Urinary bladder (tissue), 4 donors: Measurements from ENCODE around the gene RHOT2. TPM values are rescaled to one million over a fixed set of nuclear protein-coding genes. Genes with fewer than 3 reads are reported as not detected.
A peak's percentile ranks its signal among the peaks of the same experiment; 100 is the strongest.

ENCODE experiments used
- DNase-seq: peaks from one replicate; pipeline ENCODE4 v3.0.0-alpha.2; 2015; ENCODE audit errors: extremely low spot score
- H3K27ac ChIP-seq: one replicate; pipeline ENCODE4 v1.5.1; 2013; ENCODE audit warnings: low read depth, mild to moderate bottlenecking, moderate library complexity
- H3K36me3 ChIP-seq: one replicate; pipeline ENCODE4 v1.6.1; 2013; ENCODE audit warnings: mild to moderate bottlenecking, moderate library complexity; ENCODE audit not compliant: insufficient read depth
- H3K4me1 ChIP-seq: one replicate; pipeline ENCODE4 v1.6.1; 2013; ENCODE audit warnings: mild to moderate bottlenecking, moderate library complexity; ENCODE audit not compliant: insufficient read depth
- H3K4me3 ChIP-seq: one replicate; pipeline ENCODE4 v1.5.1; 2013; ENCODE audit warnings: low read depth, low read length
- WGBS: extraction: QIAGEN DNeasy Blood & Tissue Kit; methylation state at CpG from one replicate; pipeline ENCODE4 v1.1.7; 2013; 5-methylcytosine and 5-hydroxymethylcytosine counted together
- polyA plus RNA-seq: library from polyadenylated mRNA; stranded (reverse); fragments of 200-250 nt; gene quantifications from one replicate; pipeline ENCODE4 v1.2.3, GENCODE V29; 2013
- total RNA-seq: library from RNA; depleted of rRNA; stranded (reverse); fragments of >200 nt; gene quantifications from one replicate; pipeline ENCODE4 v1.2.3, GENCODE V29; 2014
- donor health status: healthy with polysubstance abuse.
- donor health status: healthy.

The RHOT2 gene
- total and polyA plus RNA-seq, 2 donors: 26.0 to 103 TPM

GRCh38 chr16:648071-648780 is 19.7 kb upstream of the RHOT2 start:
- WGBS: 36% methylated on average over 24 of the region's 24 CpGs
- DNase-seq: no peak
- H3K36me3 ChIP-seq: no peaks in the 10 kb centered on the region
- peak overlapping the region; percentile 81 for H3K27ac ChIP-seq
- H3K4me1 ChIP-seq: no peaks in the 10 kb centered on the region
- peak overlapping the region; percentile 81 for H3K4me3 ChIP-seq

- Histone ChIP-seq H3K27ac (peak within 1 kb of the TSS; percentile 81), H3K36me3 (no peaks in the 10 kb centered on the region), H3K4me3 (peak within 1 kb of the TSS; percentile 81), H3K4me1 (no peaks in the 10 kb centered on the region)
- WGBS: 1% methylated on average over 91 of the region's 91 CpGs
- peak; percentile 59 for DNase-seq
Measured at GRCh38 chr16:648781-649589, 18.9 kb upstream of the RHOT2 start, which contains the start of gene WDR90. Gene WDR90 (plus strand): TSS chr16:649365. CDS start chr16:649417, 52 bp downstream.

DNA sequence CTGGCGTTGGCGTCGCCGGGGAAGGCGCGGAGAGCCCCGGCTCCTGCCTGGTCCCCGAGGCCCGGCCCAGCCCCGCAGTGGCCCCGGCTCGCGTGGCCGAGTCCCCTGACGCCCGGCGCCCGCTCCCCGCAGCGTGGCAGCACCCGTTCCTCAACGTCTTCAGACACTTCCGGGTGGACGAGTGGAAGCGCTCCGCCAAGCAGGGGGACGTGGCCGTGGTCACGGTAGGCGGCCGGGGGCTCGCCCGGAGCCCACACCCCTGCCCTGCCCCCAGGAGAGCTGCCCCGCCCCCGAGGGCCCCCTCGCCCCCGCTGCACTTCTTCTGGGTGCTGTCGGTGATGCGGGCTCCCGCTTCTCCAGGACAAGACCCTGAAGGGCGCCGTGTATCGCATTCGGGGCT is 18.3 kb upstream of the RHOT2 start:
- DNase-seq: no peak
- Histone ChIP-seq H3K27ac (no peak overlapping the region), H3K4me3 (peak overlapping the region; percentile 81), H3K36me3 (no peaks in the 10 kb centered on the region), H3K4me1 (no peaks in the 10 kb centered on the region)
- WGBS: 1% methylated on average over 44 of the region's 44 CpGs

DNA sequence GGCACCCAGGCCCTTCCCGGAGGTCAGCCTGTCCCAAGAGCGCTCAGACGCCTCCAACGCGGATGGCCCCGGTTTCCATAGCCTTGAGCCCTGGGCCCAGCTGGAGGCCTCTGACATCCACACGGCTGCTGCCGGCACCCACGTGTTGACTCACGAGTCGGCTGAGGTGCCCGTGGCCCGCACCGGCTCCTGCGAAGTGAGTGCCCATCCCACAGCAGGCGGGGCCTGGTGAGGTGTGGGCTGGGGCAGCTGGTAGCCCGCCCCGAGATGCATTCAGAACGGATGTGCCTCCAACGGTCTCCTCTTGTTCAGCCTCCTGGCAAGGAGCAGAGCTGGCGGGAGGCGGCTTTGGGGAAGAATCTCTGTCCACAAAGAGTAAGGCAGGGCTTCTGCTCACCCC is 16.1 kb upstream of the RHOT2 start:
- 90% methylated on average over 22 of the region's 22 CpGs for WGBS
- no peak overlapping the region for H3K4me3 ChIP-seq
- H3K36me3 ChIP-seq: no peaks in the 10 kb centered on the region
- DNase-seq: no peak
- no peak overlapping the region for H3K27ac ChIP-seq
- no peaks in the 10 kb centered on the region for H3K4me1 ChIP-seq

- no peaks in the 10 kb centered on the region for H3K4me1 ChIP-seq
- H3K36me3 ChIP-seq: no peaks in the 10 kb centered on the region
- no peak for DNase-seq
- H3K27ac ChIP-seq: no peak overlapping the region
- no peak overlapping the region for H3K4me3 ChIP-seq
- 81% methylated on average over 28 of the region's 28 CpGs for WGBS
Measured at GRCh38 chr16:652454-653305, 15.3 kb upstream of the RHOT2 start.

DNA sequence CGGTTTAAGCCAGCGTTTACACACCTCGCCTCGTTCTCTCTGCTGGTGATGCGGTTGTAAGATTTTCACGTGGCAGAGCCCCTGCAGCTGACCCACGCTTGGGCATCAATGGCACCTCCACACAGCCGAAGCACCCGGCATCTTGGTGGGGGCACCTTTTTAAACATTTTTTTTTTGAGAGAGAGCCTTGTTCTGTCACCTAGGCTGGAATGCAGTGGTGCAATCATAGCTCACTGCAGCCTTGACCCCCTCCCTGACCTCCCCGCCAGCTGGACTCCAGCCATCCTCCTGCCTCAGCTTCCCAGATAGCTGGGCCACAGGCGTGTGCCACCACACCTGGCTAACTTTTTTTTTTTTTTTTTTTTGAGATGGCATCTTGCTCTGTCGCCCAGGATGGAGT is 13.9 kb upstream of the RHOT2 start:
- Histone ChIP-seq H3K36me3 (no peaks in the 10 kb centered on the region), H3K27ac (no peak overlapping the region), H3K4me3 (no peak overlapping the region), H3K4me1 (no peaks in the 10 kb centered on the region)
- no peak for DNase-seq
- 90% methylated on average over 12 of the region's 12 CpGs for WGBS

DNA sequence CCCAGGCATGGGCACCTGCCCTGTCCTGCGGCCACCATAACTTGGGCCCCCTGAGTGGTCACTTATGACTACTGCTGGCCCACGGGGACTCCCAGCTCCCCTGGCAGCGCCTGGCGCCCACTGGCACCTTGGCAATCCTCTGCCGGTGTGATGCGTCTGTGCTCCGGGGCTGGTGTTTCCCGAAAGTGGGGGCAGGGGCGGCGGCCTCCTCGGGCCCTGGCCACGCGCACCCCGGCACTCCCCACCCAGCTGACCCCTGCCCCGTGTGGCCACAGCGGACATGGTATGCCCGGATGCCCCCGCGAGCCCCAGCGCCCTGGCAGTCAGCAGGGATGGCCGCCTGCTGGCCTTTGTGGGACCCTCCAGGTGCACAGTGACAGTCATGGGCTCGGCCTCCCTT is 10.4 kb upstream of the RHOT2 start:
- Histone ChIP-seq H3K36me3 (no peaks in the 10 kb centered on the region), H3K4me3 (no peak overlapping the region), H3K4me1 (no peaks in the 10 kb centered on the region), H3K27ac (no peak overlapping the region)
- no peak for DNase-seq
- 94% methylated on average over 22 of the region's 22 CpGs for WGBS

DNA sequence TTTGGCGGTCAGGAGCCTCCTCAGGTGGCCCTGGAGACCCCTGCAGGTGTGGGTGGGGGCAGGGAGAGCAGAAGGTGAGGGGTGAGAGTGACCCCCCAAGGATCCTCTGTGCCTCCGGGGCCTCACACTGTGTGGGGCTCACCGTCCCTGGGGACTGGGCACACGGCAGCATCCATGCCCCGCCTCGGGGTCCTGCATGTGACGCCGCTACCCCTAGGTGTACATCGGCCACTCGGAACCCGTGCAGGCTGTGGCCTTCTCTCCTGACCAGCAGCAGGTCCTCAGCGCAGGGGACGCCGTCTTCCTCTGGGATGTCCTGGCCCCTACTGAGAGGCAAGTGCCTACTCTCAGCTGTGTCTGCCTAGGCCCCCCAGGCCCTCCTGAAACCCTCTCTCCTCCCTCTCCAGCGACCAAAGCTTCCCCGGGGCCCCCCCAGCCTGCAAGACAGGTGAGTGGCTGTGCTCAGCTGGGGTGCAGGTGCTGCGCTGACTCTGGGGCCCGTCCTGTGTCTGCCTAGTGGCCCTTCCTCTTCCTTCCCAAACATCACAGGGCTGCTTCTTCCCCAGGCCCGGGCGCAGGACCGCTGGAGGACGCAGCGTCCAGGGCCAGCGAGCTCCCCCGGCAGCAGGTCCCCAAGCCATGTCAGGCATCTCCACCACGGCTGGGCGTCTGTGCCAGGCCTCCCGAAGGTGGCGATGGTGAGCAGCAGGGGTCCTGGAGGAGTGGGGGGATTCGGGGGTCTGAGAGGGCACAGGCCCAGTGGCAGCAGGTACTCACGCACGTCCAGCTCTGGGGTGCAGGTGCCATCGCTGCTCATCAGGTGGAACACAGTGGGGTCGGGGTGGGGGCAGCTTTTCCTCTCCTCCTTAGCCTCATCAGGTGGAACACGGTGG is 9.0 kb upstream of the RHOT2 start:
- DNase-seq: no peak
- H3K4me3 ChIP-seq: no peak overlapping the region
- no peaks in the 10 kb centered on the region for H3K36me3 ChIP-seq
- no peaks in the 10 kb centered on the region for H3K4me1 ChIP-seq
- WGBS: 91% methylated on average over 35 of the region's 35 CpGs
- no peak overlapping the region for H3K27ac ChIP-seq

DNA sequence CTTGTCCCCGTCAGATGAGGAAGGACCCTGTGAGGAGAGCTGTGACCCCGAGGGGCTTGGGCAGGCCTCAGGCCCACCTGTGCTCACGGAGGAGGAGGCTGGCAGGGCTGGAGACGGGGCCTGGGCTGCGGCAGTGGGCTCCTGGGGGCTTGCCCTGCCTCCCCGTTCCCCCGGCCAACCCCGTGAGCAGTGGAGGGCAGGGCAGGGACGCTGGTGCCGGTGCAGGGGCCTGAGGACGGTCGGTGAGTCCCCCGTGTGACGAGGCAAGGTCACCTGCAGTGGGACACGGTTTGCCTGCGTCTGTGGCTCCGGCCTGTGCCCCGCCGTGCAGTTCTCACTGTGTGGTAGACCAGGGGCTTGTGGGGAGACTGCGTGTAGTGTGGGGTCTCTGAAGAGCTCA is 8.3 kb upstream of the RHOT2 start:
- H3K27ac ChIP-seq: no peak overlapping the region
- no peaks in the 10 kb centered on the region for H3K4me1 ChIP-seq
- H3K4me3 ChIP-seq: no peak overlapping the region
- DNase-seq: no peak
- H3K36me3 ChIP-seq: no peaks in the 10 kb centered on the region
- 90% methylated on average over 20 of the region's 20 CpGs for WGBS

DNA sequence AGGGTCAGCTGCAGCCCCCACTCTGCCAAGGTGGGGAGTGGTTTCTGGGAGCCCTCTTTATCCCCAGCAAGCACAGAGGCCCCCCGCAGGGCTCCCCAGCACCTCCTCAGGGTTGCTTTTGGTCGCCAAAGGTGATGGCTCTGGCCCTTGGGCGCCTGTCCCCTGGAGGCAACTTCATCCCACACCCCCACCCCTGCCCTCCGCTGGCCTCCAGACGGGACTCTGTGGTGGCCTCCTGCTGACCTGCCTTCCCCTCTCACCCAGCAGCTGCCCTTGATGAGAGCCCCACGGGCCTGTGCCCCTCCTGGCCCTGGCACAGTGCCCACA is 7.8 kb upstream of the RHOT2 start:
- no peak overlapping the region for H3K27ac ChIP-seq
- no peaks in the 10 kb centered on the region for H3K4me1 ChIP-seq
- no peak for DNase-seq
- H3K36me3 ChIP-seq: no peaks in the 10 kb centered on the region
- WGBS: 60% methylated on average over 6 of the region's 6 CpGs
- H3K4me3 ChIP-seq: no peak overlapping the region

- Histone ChIP-seq H3K4me1 (no peaks in the 10 kb centered on the region), H3K27ac (no peak overlapping the region), H3K36me3 (no peaks in the 10 kb centered on the region), H3K4me3 (no peak overlapping the region)
- 17% methylated on average over 39 of the region's 43 CpGs for whole genome bisulfite sequencing
- DNase-seq: no peak
Measured at GRCh38 chr16:660459-661183, 7.3 kb upstream of the RHOT2 start.

DNA sequence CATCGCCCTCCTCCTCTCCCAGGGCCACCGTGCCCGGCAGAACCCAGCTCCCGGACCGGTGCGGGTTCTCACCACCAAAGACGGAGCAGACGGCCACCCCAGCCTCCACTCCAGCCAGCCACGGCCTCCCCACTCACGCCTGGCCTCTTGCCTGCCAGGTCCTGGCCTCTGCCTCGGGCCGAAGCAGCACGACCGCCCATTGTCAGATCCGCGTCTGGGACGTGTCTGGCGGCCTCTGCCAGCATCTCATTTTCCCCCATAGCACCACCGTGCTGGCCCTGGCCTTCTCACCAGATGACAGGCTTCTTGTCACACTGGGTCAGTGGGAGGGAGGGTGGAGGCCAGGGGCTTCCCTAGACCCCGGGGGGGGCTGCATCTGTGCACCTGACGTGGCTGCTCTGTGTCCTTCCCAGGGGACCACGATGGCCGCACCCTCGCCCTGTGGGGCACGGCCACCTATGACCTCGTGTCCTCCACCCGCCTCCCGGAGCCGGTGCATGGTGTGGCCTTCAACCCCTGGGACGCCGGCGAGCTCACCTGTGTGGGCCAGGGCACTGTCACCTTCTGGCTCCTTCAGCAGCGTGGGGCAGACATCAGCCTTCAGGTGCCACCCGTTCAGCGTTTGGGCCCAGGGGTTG is 6.6 kb upstream of the RHOT2 start:
- H3K4me3 ChIP-seq: no peak overlapping the region
- no peak for DNase-seq
- H3K36me3 ChIP-seq: no peaks in the 10 kb centered on the region
- no peak overlapping the region for H3K27ac ChIP-seq
- H3K4me1 ChIP-seq: no peaks in the 10 kb centered on the region
- WGBS: 63% methylated on average over 35 of the region's 35 CpGs
